Measurements from ENCODE around the gene DPP10. TPM values are rescaled to one million over a fixed set of nuclear protein-coding genes. Genes with fewer than 3 reads are reported as not detected.

DPP10 gene
- total and polyA plus RNA-seq, 10 of the 15 experiments (the other 5 are each of a cell fraction or from before 2014, with no cell fraction given): not detected

GRCh38 chr2:114631146-114631545 lies 188.7 kb downstream of the DPP10 start:
- ChIA-PET CTCF (no interaction called here), SMC1A (ENCODE audit: uncharacterized antibody, unreplicated experiment) (no interaction called here), RAD21 (ENCODE audit: unreplicated experiment) (no interaction called here), POLR2A (no interaction called here)
- no peaks in the 10 kb centered on the region for H3K9me3 ChIP-seq (replicated peaks; ENCODE audit: control insufficient read depth, insufficient read depth, low read length)
- no peak for FAIRE-seq
- H3K4me2 ChIP-seq (ENCODE audit: control insufficient read depth, insufficient read depth): no peak overlapping the region
- no peak overlapping the region for H3K27ac ChIP-seq (ENCODE audit: control insufficient read depth, insufficient read depth)
- no peak overlapping the region for H2AFZ ChIP-seq (ENCODE audit: control insufficient read depth, low read depth, low read length)
- no peaks in the 10 kb centered on the region for H4K20me1 ChIP-seq (ENCODE audit: control insufficient read depth, insufficient read depth)
- intact Hi-C loops (cut with micrococcal nuclease; ENCODE audit: unreplicated experiment): no loop called here
- no peaks in the 10 kb centered on the region for H3K27me3 ChIP-seq (replicated peaks in 1 of 2; ENCODE audit: control insufficient read depth in 2 of 2, insufficient read depth in 2 of 2, low read length in 1 of 2)
- no peak for ATAC-seq
- H3K4me3 ChIP-seq: no peak overlapping the region
- H3K36me3 ChIP-seq (ENCODE audit: control insufficient read depth in 2 of 2, insufficient read depth in 2 of 2, low read length in 1 of 2): no peaks in the 10 kb centered on the region
- no peak for DNase-seq (ENCODE audit: low read depth, low spot score)
- 20% methylated on average over 6 of the region's 6 CpGs for WGBS (ENCODE audit: insufficient coverage, insufficient replicate concordance, low lambda C conversion rate, missing lambda C conversion rate)
- no peaks in the 10 kb centered on the region for H3K4me1 ChIP-seq (ENCODE audit: control insufficient read depth, insufficient read depth, low read length)
- BruUV-seq (replicated peaks): no TSS peak
- in situ Hi-C loops (cut with MboI): no loop called here
- no peaks in the 10 kb centered on the region for H3K79me2 ChIP-seq (ENCODE audit: control insufficient read depth, insufficient read depth, low read length)
- no peak overlapping the region for H3K9ac ChIP-seq (ENCODE audit: control insufficient read depth, insufficient read depth, low read length)
- no peak for TF ChIP-seq SIN3A (IDR thresholded peaks at IDR 0.05; ENCODE audit: low read depth, low read length)
- TF ChIP-seq ZNF687 (IDR thresholded peaks at IDR 0.05): no peak
- TF ChIP-seq MLLT1 (IDR thresholded peaks at IDR 0.05): no peak
- no peak for TF ChIP-seq ZBTB40 (IDR thresholded peaks at IDR 0.05; ENCODE audit: borderline replicate concordance)
- TF ChIP-seq ZBTB11 (CRISPR knock-in tag; IDR thresholded peaks at IDR 0.05): no peak
- TF ChIP-seq ZBED1 (IDR thresholded peaks at IDR 0.05; ENCODE audit: borderline replicate concordance): no peak
- no peak for TF ChIP-seq ZSCAN29 (IDR thresholded peaks at IDR 0.05)
- TF ChIP-seq MEF2B (IDR thresholded peaks at IDR 0.05; ENCODE audit: partially characterized antibody, poor library complexity, severe bottlenecking): no peak
- no peak for TF ChIP-seq FOXM1 (IDR thresholded peaks at IDR 0.05; ENCODE audit: low read depth, low read length)

All from GM12878 (cell line).